Eye (tissue), 1 donor: ENCODE measurements around the gene C4orf50.

Source experiments
- DNase-seq: peaks from one replicate; pipeline ENCODE4 v3.0.0-alpha.2; 2015

The C4orf50 gene

DNA sequence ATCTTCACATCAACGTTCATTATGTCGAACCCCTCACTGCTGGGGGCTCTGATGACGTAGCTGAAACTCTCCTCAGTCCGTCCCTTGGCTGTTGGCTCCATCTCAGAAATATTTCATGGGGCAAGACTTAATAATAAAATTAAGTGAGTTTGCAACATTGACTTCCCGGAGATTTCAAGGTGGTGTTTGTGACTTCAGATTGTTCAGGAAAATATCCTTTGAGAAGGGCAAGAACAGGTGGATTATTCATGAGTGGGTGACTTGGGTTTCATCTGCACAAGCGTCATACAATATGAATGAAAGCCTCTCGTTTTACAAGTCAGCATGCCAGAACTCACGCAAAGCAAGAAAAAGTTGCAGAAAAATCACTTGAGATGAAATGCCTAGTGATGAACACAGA, at the start of gene C4orf50:
TSS of gene C4orf50 (minus strand) at position 101 of the 400 bp plus-strand sequence.
- no peak for DNase-seq

DNA sequence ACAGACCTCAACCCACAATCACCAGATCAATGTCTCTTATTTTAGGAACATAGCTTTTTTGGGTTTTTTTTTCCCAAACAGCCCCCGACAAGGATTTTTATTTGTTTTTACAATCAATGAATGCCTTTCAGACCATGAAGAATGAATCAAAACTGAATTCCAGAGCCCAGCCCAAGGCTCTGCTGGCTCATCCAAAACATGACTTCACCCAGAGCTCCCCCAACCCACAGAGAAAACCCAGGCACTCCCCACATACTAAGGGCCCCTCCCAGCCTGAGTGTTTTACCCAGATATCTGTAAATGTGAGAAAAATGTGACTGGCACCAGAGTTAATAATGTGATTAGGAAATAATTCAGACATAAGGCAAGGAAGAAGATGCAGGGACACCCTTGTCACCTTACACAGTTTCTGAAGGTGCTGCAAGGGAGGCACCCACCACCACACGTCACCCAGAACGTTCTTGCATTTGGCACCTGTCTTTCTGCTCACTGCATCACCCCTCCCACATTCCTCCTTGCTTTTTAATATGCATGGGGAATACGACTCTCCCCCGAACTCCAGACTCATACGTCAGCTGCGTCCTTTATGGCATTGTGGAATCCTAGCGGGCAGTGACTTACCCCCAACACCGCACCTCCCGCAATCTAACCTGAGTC, 47.8 kb upstream of the C4orf50 start:
- no peak for DNase-seq

GRCh38 chr4:6065166-6065565, 46.9 kb upstream of the C4orf50 start:
- DNase-seq = no peak

DNA sequence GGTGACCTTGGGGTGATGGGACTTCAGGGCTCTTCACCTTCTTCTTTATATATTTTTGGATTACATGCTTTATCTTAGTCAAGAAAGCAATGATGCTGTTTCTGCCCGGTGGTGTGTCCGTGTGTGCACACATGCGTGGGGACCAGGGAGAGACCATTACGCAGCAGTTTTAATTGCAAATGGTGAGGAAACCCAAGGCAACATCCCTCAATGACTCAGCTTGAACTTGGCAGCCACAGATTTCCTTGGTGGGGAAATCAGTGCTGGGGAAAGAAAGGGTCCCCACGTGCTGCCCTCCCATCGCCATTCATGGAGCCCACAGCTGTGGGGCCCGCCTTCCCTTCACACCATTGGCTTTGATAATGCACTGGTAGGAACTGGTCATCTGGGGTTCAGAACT, 46.2 kb upstream of the C4orf50 start:
- DNase-seq = no peak

GRCh38 chr4:6063684-6064083, 45.5 kb upstream of the C4orf50 start:
- no peak for DNase-seq

GRCh38 chr4:6062133-6062532, 43.9 kb upstream of the C4orf50 start:
- DNase-seq = no peak

DNA sequence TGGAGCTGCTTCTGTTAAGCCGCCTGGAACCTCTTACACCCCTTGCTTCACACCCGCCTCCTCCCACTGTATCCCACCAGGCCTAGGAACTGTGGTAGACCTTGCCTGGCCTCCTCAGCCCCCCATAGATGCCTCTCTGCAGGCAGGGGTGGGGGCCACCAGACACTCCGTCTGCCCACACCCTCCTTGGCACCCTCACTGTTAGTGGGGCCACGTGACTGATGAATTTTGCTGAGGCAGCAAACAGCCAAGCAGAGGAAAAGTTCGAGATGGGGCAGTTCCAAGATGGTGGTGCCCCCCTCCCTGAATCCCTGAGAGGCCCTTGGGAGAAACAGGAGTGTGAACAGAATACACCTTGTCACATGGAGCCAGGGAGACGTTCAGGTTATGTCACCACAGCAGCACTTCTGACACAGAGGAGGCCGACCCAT, 41.2 kb upstream of the C4orf50 start:
- no peak for DNase-seq

DNA sequence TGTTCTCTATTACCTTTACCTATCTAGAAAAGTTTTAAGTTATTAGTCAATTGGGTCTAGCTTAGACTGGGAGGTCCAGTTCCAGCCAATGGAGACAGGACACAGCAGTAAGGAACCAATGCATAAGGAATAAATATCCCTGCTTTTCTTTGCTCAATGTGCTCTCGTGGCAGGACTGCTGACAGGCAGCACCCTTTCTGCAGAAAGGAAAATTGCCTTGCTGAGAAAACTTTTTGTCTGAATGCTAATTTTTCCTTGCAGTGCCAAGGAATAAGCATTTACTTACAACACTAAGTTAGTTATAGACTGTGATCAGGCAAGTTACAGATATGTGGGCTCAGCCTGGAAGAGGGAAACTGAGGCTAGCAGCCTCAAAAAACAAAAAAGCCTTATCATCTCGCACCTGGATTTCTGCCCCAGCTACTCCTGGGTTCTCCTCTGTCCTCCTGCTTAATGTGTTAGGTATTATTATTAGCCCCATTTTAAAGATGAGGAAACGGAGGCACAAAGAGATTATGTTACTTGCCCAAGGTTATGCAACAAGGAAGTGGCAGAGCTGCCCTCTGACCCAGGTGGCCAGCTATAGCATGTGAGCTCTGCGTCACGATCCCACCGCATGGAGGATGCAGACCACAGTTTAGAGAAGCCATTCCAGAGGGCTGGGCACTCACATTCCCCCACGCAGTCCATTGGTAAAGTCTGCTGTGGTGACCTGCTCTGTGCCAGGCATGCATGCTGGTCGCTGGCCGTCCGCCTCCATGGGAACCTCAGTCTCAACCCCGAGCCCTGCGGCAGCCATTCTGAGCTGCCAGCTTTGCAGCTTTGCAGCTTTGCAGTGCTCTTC, 40.5 kb upstream of the C4orf50 start:
- DNase-seq = no peak

GRCh38 chr4:6056976-6057766, 38.9 kb upstream of the C4orf50 start:
- DNase-seq = no peak

DNA sequence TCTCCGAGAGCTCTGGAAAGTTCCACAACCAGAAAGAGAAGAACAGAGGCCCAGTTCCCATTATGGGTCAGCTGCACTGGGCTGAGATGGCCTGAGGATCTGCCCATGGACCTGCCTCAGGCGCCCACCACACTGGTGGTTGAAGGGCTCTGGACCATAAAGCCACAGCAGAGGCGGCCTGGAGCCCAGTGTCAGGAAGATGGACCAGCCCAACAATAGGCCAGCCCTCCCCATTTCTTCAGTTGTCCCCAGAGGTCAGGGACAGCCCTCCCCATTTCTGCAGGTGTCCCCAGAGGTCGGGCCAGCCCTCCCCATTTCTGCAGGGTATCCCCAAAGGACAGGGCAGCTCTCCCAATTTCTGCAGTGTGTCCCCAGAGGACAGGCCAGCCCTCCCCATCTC, 37.2 kb upstream of the C4orf50 start:
- no peak for DNase-seq

GRCh38 chr4:6055030-6055429, 36.8 kb upstream of the C4orf50 start:
- no peak for DNase-seq

DNA sequence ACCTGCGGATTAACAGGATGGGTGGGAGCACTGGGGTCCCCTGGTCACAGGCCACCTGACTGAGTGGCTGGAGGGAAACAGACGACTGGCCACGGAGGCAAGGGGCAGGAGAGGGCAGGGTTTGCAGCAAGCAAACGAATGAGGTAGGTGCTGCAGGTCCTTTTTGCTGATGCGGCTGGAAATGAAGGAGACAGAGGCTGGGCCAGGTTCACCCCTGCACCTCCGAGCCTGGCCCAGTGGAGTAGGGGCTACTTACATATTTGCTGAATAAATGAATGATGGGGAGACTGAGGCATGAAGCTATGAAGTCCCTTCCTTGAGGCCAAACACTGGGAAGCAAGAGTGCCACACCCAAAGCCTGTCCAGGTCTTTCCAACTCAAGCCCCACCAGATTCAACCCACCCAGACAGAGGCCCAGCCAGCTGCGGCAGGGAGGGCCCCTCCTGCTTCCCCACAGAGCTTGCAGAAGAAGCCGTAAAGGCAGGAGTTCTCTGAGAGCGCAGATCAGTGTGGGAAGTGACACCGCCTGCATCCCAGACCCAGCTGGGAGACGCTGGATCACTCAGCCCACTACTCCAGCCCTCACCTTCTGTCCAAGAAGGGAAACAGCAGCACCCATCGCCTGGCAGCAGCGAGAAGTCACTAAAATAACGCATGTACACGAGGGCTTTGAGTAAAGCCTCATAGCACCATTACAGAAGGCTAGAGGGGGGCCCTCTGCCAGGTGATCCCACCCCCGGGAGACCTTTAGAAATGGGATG, 36.1 kb upstream of the C4orf50 start:
- no peak for DNase-seq

DNA sequence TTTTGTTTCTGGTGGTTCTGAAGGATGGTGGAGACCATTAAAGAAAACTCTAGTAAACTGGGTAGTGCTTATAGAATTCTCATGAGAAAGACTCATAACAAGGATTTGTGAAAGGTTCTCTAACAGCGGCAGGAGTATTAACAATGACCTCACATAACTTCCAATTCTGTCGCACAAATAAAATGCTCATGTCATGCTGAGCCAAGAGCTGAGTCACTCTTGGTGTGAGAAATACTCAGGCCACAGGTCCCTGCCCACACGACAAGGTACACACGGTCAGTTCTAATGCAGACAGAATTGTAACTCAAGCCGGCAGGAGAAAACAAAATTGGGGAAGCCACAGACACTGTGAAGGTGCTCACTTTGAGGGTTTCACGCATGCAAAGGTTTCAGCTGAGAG, 34.4 kb upstream of the C4orf50 start:
- DNase-seq = no peak

GRCh38 chr4:6050551-6050950, 32.3 kb upstream of the C4orf50 start:
- DNase-seq = no peak

GRCh38 chr4:6049985-6050384, 31.8 kb upstream of the C4orf50 start:
- no peak for DNase-seq

DNA sequence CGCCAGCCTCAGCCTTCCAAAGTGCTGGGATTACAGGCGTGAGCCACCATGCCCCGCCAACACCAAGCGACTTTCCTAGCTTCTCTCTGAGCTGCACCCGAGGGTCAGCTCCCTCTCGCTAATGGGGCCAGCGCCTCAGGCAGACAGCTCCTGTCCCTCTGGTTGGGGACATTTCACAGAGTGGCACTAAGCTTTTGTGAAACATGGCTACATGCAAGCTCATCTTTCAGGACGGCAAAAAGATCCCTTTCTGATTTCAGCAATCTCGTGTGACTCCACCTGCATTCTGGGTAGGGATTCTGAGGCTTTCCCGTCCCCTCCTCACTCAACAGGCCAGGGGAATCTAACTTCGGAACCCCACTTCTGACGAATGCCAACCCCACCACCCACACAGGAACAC, 31.0 kb upstream of the C4orf50 start:
- no peak for DNase-seq

DNA sequence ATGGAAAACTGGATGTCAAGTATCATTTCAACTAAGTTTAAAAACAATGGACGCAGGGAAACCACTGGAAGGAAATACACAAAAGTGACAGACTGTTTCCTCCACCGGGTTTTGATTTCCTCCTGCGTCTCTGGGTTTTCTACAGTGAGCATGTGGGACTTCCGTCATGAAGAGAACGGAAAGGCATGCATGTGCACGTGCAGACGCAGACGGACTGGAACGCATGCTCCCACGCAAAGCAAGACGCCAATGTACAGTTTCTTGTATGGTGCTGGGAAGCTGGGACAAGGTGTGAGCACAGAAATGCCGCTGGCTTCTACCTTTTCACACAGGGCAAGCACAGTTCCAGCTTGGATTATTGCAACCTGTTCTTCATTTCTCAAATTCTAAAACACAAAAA, 30.3 kb upstream of the C4orf50 start:
- no peak for DNase-seq

GRCh38 chr4:6047130-6047673, 29.0 kb upstream of the C4orf50 start:
- DNase-seq = no peak

DNA sequence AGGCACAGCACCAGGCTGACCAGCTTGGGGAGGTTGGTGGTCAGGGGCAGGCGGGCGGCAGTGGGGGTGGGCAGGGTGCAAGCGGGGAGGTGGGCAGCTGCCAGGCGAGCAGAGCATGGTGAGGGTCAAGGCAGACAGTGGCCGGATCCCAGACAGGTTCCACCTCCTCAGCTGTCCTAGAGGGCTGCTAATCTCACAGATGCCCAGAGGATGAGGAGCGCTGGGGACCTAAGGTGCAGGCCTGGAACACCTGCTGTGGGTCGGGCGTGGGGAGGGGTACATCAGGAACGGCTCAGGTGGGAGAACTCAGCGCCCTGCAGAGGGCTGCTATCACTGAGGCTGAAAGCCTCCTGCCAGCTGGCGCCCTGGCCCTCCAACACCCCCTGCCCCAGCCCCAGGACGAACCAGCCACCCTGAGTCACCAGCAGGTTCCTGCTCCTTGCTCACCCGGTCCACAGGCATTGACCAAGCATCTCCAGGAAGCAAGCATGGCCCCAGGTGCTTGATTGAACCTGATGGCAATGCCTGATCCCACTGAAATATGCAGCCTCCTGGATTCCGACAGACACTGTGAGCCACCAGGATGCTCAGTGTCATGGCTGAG, 28.4 kb upstream of the C4orf50 start:
- no peak for DNase-seq

DNA sequence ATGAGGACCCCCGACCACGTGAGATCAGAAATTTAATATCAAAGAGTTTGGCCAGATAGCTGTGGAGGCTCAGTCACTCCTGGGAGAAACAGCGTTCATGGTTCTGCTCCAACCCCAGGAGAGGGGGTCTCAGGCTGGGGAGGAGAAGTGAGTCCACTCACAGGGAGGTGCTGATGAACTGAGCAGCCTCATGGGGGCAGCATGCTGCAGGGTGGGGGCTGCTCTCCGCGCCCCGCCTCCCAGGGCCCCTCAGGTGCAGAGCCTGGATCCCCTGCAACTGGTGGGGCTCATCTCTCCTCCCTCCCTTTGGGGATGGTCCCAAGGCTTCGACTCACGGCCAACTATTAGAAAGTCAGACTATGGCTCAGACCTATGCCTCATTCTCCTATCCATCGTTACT, 26.6 kb upstream of the C4orf50 start:
- no peak for DNase-seq

DNA sequence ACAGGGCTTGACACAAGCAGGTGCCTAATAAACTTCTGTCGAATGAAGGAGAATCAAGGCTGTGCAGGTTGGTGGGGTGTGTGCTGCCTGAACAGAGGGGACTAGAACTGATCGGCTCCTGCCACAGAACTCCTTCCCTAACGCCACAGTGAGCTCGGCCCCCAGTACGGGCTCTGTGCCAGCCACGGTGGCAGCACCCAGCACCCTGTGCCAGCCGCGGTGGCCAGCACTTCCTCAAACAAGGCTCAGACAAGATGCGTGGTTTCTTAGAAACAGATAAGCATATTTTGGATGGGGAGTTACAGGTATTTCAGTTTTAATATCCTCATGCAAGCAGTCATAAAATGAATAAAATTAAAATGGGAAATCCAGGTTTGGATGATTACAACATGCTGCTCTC, 26.0 kb upstream of the C4orf50 start:
- no peak for DNase-seq

DNA sequence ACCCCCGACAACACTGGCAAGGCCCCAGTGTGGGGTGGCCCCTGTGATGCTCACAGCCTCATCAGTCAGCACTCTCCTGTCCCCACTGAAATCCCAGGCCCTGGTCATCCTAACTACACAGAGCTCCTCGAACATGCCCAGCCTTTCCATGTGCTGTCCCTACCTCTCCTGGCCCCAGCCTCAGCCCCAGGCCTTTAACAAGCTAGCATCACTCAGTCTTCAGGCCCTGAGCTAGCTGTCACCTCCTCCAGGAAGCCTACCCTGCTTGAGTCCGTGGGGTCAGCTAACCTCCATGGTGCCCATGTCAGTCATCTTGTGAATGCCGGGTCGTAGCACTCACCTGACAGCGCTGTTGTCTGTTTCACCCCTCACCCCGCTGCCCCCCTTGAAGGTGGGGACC, 25.6 kb upstream of the C4orf50 start:
- no peak for DNase-seq
